HCT116 (cell line): ENCODE data around the gene PIK3R6.

Experiments used
- ATF3 ChIP-seq: IDR thresholded peaks from 2 replicates; pipeline ENCODE4 v1.6.1; 2012
- MAX ChIP-seq: IDR thresholded peaks from 2 replicates; pipeline ENCODE4 v1.6.1; 2012
- SP1 ChIP-seq: IDR thresholded peaks from 2 replicates; pipeline ENCODE4 v1.6.1; 2012; ENCODE audit warnings: low read depth
- YY1 ChIP-seq: IDR thresholded peaks from 2 replicates; pipeline ENCODE4 v1.6.1; 2011; ENCODE audit warnings: low read length, low read depth, moderate library complexity, mild to moderate bottlenecking; ENCODE audit not compliant: insufficient replicate concordance; ENCODE audit errors: extremely low read depth
- TF ChIP-seq, protein P1 (sequence below), 3 experiments: fragments of 200-600 bp in 1 of 3; sonication (generic) in 1 of 3; IDR thresholded peaks in 2 of 3; conservative IDR thresholded peaks in 1 of 3; 2 replicates each; pipeline ENCODE4 v1.5.1; 2012 to 2017; ENCODE audit warnings: low read depth in 2 of 3, low read length in 2 of 3, antibody characterized with exemption in 1 of 3, borderline replicate concordance in 1 of 3, control low read depth in 1 of 3, mild to moderate bottlenecking in 1 of 3, mixed read lengths in 1 of 3, mixed run types in 1 of 3, moderate library complexity in 1 of 3; ENCODE audit not compliant: insufficient read depth in 1 of 3

DNA sequence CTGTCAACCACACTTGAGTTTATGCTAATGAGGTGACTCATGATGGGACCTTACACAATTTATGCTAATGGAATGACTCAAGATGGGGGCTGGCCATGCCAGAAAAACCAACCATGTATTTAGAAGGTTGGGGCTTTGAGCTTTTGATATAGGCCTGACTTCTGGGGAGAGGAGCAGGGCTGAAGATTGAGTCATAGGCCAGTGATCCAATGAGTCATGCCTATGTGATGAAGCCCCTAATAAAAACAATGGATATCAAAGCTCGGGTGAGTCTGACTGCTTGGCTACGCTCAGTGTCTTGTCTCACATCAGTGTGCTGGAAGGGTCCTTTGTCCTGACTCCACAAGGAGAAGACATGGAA is 75.6 kb downstream of the PIK3R6 start:
- TF ChIP-seq, protein P1, sequence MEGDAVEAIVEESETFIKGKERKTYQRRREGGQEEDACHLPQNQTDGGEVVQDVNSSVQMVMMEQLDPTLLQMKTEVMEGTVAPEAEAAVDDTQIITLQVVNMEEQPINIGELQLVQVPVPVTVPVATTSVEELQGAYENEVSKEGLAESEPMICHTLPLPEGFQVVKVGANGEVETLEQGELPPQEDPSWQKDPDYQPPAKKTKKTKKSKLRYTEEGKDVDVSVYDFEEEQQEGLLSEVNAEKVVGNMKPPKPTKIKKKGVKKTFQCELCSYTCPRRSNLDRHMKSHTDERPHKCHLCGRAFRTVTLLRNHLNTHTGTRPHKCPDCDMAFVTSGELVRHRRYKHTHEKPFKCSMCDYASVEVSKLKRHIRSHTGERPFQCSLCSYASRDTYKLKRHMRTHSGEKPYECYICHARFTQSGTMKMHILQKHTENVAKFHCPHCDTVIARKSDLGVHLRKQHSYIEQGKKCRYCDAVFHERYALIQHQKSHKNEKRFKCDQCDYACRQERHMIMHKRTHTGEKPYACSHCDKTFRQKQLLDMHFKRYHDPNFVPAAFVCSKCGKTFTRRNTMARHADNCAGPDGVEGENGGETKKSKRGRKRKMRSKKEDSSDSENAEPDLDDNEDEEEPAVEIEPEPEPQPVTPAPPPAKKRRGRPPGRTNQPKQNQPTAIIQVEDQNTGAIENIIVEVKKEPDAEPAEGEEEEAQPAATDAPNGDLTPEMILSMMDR (IDR thresholded peaks at IDR 0.05 in 2 of 3, conservative IDR thresholded peaks at IDR 0.05 in 1 of 3; ENCODE audit: borderline replicate concordance in 1 of 3, insufficient read depth in 1 of 3, low read depth in 2 of 3, low read length in 2 of 3): no peak
- TF ChIP-seq ATF3 (no peak), SP1 (no peak), YY1 (no peak), MAX (no peak)
